Endodermal cell (in vitro differentiated cells): Measurements from ENCODE around the gene SELENOM. TPM values are rescaled to one million over a fixed set of nuclear protein-coding genes. Genes with fewer than 3 reads are reported as not detected.

Source experiments
- DNase-seq: peaks from one replicate; pipeline ENCODE4 v3.0.0-alpha.2; 2017
- H3K27ac ChIP-seq: 2 replicates; pipeline ENCODE4 v1.5.1; 2013; ENCODE audit warnings: mild to moderate bottlenecking, low read depth, low read length, moderate library complexity
- H3K27me3 ChIP-seq: 2 replicates; pipeline ENCODE4 v1.6.1; 2013; ENCODE audit warnings: mild to moderate bottlenecking, low read length, moderate library complexity; ENCODE audit not compliant: insufficient read depth, control insufficient read depth, poor library complexity, severe bottlenecking
- H3K36me3 ChIP-seq: 2 replicates; pipeline ENCODE4 v1.7.0; 2013; ENCODE audit warnings: mild to moderate bottlenecking, low read length, moderate library complexity; ENCODE audit not compliant: control insufficient read depth, insufficient read depth
- H3K4me1 ChIP-seq: one replicate; pipeline ENCODE4 v1.7.0; 2013; ENCODE audit warnings: low read length; ENCODE audit not compliant: control insufficient read depth, insufficient read depth
- H3K4me3 ChIP-seq: 2 replicates; pipeline ENCODE4 v1.5.1; 2013; ENCODE audit warnings: mild to moderate bottlenecking, low read length, moderate library complexity
- H3K9ac ChIP-seq: 2 replicates; pipeline ENCODE4 v1.6.1; 2013; ENCODE audit warnings: mild to moderate bottlenecking, low read length, moderate library complexity; ENCODE audit not compliant: poor library complexity, severe bottlenecking; ENCODE audit errors: extremely low read depth
- H3K9me3 ChIP-seq: 2 replicates; pipeline ENCODE4 v1.6.1; 2013; ENCODE audit warnings: mild to moderate bottlenecking, low read length, moderate library complexity; ENCODE audit not compliant: control insufficient read depth
- H3K27ac Mint-ChIP-seq: 2 replicates; pipeline ENCODE4 v1.8.0; 2020; ENCODE audit warnings: mixed read lengths
- H3K27me3 Mint-ChIP-seq: 2 replicates; pipeline ENCODE4 v1.8.0; 2021; ENCODE audit warnings: mild to moderate bottlenecking, mixed read lengths; ENCODE audit not compliant: insufficient read depth
- H3K36me3 Mint-ChIP-seq: 2 replicates; pipeline ENCODE4 v1.8.0; 2020; ENCODE audit warnings: low read depth, mixed read lengths
- H3K4me1 Mint-ChIP-seq: 2 replicates; pipeline ENCODE4 v1.8.0; 2020; ENCODE audit warnings: mixed read lengths
- H3K4me3 Mint-ChIP-seq: 2 replicates; pipeline ENCODE4 v1.8.0; 2020; ENCODE audit warnings: mild to moderate bottlenecking, moderate library complexity, mixed read lengths
- H3K9me3 Mint-ChIP-seq: 2 replicates; pipeline ENCODE4 v1.8.0; 2020; ENCODE audit warnings: mild to moderate bottlenecking, mixed read lengths
- WGBS, 2 experiments: methylation state at CpG; one replicate each; pipeline versions ENCODE4 v1.1.5 to v1.1.7; 2013; ENCODE audit warnings: missing lambda C conversion rate in 2 of 2, mixed read lengths in 1 of 2; ENCODE audit not compliant: insufficient coverage in 1 of 2, insufficient read length in 1 of 2; 5-methylcytosine and 5-hydroxymethylcytosine counted together
- total RNA-seq, 2 donors: library from RNA; stranded (reverse); fragmentation: NEBNext Ultra II Directional in 1 of 2; extraction: Animal tissue kit (Norgen Biotek cat#: 25700) in 1 of 2; gene quantifications; 2 replicates in 1 of 2; 3 replicates in 1 of 2; pipeline ENCODE4 v1.2.1, GENCODE V29; 2021
- TF ChIP-seq, protein P1 (sequence below): fragments of 200-600 bp; sonication (generic); conservative IDR thresholded peaks from 2 replicates; pipeline ENCODE4 v1.5.0; 2021; ENCODE audit warnings: antibody characterized with exemption, mild to moderate bottlenecking

The SELENOM gene
- total RNA-seq, 2 donors from 2014 or later = 8.0 to 10.4 TPM

DNA sequence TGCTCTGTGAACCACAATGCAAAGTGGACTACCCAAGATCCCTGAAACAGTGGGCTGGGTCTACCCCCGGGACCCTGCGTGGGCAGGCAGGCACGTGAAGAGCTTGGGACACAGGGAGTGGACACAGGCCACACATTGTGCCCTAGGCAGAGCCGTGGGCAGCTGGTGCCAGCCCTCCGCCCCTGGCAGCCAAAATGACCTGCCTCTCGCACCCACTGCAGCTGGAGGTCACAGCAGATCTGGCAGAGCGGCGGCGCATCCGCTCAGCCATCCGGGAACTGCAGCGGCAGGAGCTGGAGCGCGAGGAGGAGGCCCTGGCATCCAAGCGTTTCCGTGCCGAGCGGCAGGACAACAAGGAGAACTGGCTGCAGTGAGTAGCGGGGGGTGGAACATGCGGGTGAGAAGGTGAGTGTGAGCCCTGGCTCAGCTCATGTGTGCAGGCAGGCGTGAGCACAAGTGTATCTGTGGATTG lies 19.6 kb downstream of the SELENOM start:
- Histone ChIP-seq H3K27me3 (no peaks in the 10 kb centered on the region), H3K4me1 (peaks cover 5% of the 10 kb centered on the region), H3K4me3 (no peak overlapping the region), H3K9me3 (no peaks in the 10 kb centered on the region), H3K27ac (no peak overlapping the region), H3K36me3 (no peaks in the 10 kb centered on the region), H3K9ac (no peak overlapping the region)
- TF ChIP-seq, protein P1, sequence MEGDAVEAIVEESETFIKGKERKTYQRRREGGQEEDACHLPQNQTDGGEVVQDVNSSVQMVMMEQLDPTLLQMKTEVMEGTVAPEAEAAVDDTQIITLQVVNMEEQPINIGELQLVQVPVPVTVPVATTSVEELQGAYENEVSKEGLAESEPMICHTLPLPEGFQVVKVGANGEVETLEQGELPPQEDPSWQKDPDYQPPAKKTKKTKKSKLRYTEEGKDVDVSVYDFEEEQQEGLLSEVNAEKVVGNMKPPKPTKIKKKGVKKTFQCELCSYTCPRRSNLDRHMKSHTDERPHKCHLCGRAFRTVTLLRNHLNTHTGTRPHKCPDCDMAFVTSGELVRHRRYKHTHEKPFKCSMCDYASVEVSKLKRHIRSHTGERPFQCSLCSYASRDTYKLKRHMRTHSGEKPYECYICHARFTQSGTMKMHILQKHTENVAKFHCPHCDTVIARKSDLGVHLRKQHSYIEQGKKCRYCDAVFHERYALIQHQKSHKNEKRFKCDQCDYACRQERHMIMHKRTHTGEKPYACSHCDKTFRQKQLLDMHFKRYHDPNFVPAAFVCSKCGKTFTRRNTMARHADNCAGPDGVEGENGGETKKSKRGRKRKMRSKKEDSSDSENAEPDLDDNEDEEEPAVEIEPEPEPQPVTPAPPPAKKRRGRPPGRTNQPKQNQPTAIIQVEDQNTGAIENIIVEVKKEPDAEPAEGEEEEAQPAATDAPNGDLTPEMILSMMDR = no peak
- peaks cover 16% of the 10 kb centered on the region for H3K4me1 Mint-ChIP-seq
- no peaks in the 10 kb centered on the region for H3K27me3 Mint-ChIP-seq
- H3K4me3 Mint-ChIP-seq = no peak overlapping the region
- no peak for DNase-seq
- H3K27ac Mint-ChIP-seq = no peak overlapping the region
- 90 to 95% methylated on average over 20 to 21 of the region's 21 CpGs for WGBS, 2 experiments
- peaks cover 3% of the 10 kb centered on the region for H3K36me3 Mint-ChIP-seq
- no peaks in the 10 kb centered on the region for H3K9me3 Mint-ChIP-seq

DNA sequence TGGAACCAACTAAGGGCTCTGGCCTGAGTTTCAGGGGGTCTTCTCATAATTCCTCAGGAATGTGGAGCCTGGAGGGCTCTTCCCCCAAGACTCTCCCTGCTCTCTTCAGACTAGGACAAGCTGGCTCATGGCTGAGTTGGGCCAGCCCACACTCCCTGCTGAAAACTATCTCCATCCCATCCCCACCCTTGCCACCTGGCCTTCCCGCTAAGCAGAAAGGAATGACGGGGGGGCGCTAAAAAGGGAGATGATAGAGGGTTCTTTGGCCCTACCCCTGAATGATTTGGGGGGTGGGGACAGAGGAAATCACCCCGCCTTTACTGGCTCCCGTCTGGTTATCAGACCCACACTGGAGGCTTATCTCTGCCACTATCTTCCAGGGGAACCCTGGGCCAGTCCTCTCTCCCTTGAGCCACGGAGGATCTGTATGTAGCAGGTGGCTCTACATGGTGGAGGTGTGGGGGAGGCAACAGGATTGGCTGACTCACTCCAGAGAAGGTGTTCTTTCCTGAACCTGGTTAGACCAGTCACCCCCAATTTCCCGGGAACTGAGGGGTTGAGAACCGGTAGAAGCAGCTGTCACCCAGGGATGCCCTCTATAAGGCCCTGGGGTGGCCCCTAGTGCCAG lies 20.6 kb downstream of the SELENOM start:
- 91 to 92% methylated on average over 6 to 8 of the region's 8 CpGs for WGBS, 2 experiments
- Histone ChIP-seq H3K36me3 (no peaks in the 10 kb centered on the region), H3K4me3 (no peak overlapping the region), H3K4me1 (peaks cover 10% of the 10 kb centered on the region), H3K27ac (no peak overlapping the region), H3K9ac (no peak overlapping the region), H3K9me3 (no peaks in the 10 kb centered on the region), H3K27me3 (no peaks in the 10 kb centered on the region)
- TF ChIP-seq, protein P1 = no peak
- DNase-seq = no peak
- Mint-ChIP-seq H3K4me1 (peaks cover 25% of the 10 kb centered on the region), H3K4me3 (no peak overlapping the region), H3K27ac (no peak overlapping the region), H3K27me3 (peaks cover 2% of the 10 kb centered on the region), H3K36me3 (no peaks in the 10 kb centered on the region), H3K9me3 (no peaks in the 10 kb centered on the region)

DNA sequence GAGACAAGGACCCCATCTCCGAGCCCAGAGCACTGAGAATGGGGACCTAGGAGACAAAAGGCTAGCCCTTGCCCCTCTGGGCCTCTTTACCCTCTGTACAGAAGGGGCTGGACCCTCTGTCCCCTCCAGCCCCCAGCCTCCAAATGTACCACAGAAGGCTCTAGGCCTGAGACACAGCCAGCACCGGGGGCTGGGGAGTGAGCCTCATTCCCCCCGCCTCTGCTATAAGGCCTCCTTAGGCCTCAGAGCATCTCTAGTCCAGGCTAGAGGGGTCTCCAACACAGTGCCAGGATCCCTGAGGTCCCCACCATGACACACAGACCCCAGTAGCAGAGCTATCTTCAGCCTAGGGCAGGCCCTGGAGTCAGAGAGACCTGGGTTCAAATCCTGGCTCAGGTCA lies 21.4 kb downstream of the SELENOM start:
- Mint-ChIP-seq H3K27me3 (peaks cover 2% of the 10 kb centered on the region), H3K4me3 (peak overlapping the region; percentile 84), H3K4me1 (peaks cover 29% of the 10 kb centered on the region), H3K27ac (no peak overlapping the region), H3K36me3 (no peaks in the 10 kb centered on the region), H3K9me3 (no peaks in the 10 kb centered on the region)
- TF ChIP-seq, protein P1 = no peak
- H3K27ac ChIP-seq = no peak overlapping the region
- H3K27me3 ChIP-seq = no peaks in the 10 kb centered on the region
- WGBS, 2 experiments = 90 to 95% methylated on average over 2 to 3 of the region's 3 CpGs
- H3K36me3 ChIP-seq = no peaks in the 10 kb centered on the region
- DNase-seq = no peak
- H3K9me3 ChIP-seq = no peaks in the 10 kb centered on the region
- no peak overlapping the region for H3K4me3 ChIP-seq
- H3K9ac ChIP-seq = no peak overlapping the region
- H3K4me1 ChIP-seq = peaks cover 13% of the 10 kb centered on the region
